Measurements from ENCODE around the gene NEUROG2.
"Not testable (repeated sequence)": the region's sequence is repeated elsewhere in the genome, so short reads cannot be mapped to it uniquely, and the experiment has no call there.

Gene NEUROG2

DNA sequence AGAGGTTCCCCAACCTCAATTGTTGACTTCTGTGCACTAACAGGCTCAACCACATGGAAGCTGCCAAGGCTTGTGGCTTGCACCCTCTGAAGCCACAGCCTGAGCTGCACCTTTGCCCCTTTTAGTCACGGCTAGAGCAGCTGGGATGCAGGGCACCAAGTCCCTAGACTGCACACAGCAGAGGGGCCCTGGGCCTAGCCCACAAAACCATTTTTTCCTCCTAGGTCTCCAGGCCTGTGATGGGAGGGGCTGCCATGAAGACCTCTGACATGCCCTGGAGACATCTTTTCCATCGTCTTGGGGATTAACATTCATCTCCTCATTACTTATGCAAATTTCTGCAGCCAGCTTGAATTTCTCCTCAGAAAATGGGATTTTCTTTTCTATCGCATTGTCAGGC lies 25.2 kb downstream of the NEUROG2 start:
- DNase-seq (ENCODE audit: low read depth in 2 of 2) = not testable (repeated sequence)

DNA sequence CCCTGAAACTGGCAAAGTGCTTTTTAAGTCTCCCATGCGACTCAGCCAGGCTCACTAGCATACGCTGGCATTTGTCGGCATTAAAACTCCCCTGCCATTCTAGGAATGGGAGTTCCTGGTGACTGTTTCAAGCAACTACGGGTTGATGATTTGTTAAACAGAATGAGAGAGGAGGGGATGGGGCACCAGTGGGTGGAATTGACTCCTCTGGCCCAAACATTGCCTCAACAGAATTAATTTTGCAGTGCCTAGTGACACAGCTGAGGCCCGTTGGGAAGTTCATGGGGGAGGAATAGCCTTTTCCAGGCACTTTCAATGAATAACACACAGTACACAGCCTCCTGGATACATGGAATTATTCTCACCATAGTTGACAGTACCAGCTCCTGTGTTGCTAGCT lies 30.1 kb downstream of the NEUROG2 start:
- no peak for DNase-seq (ENCODE audit: low read depth in 2 of 2)

DNA sequence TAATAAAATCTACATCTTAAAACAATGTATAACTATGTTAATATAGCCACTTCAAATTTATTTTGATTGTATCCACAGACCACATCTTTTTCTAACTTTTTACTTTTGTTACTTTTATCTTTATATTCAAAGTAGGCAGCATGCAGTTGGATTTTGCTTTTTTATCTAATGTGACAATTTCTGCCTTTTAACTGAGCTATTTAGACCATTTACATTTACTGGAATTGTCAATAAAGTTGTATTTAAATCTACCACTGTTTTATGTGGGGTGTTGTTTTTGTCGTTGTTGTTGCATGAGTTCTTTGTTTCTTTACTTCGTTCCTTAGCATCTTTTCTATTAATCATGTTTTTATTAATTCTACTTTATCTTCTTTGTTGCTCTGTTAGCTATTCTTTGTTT lies 42.0 kb downstream of the NEUROG2 start:
- no peak for DNase-seq (ENCODE audit: low read depth in 2 of 2)

DNA sequence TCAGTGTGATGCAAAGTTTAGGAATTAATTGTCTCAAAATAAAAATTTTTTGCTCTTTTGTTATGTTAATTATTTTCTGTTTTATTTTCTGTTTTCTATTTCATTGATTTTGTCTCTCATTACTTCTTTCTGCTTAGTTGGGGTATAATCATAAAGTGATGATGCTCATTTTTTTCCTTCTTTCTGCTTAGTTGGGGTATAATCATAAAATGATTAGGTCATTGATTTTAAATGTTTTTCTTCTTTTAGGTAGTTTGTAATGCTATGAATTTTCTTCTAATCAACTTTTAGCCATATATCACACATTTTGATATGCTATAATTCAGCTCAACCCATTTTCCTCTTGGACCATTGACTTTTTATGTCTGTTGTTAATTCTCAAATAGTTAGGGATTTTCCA lies 43.7 kb downstream of the NEUROG2 start:
- DNase-seq (ENCODE audit: low read depth in 2 of 2) = no peak
